NCI-H446 (cell line): Measurements from ENCODE around the gene SP1.
"Not testable (repeated sequence)": the region's sequence is repeated elsewhere in the genome, so short reads cannot be mapped to it uniquely, and the experiment has no call there.

ENCODE experiments used
- DNase-seq, 2 experiments: peaks; one replicate each; lab custom pipeline; 2025; lab: John Stamatoyannopoulos, UW

The SP1 gene

GRCh38 chr12:53413485-53414204 is 33.7 kb downstream of the SP1 start:
- DNase-seq = no peak

- DNase-seq = no peak
Observed at GRCh38 chr12:53414756-53415417, 34.9 kb downstream of the SP1 start.

GRCh38 chr12:53415752-53416389 is 35.9 kb downstream of the SP1 start:
- DNase-seq = not testable (repeated sequence)

GRCh38 chr12:53417291-53417816 is 37.4 kb downstream of the SP1 start:
- not testable (repeated sequence) for DNase-seq

- DNase-seq = no peak
Observed at GRCh38 chr12:53418221-53418620, 38.2 kb downstream of the SP1 start.

- no peak for DNase-seq
Observed at GRCh38 chr12:53419756-53420155, 39.8 kb downstream of the SP1 start.

- not testable (repeated sequence) for DNase-seq
Observed at GRCh38 chr12:53422247-53422646, 42.3 kb downstream of the SP1 start.

GRCh38 chr12:53423597-53423996 is 43.6 kb downstream of the SP1 start, which contains the start of gene AMHR2:
Gene AMHR2 (plus strand): TSS chr12:53423855. CDS start chr12:53423935, 80 bp downstream.
- DNase-seq = no peak

- no peak for DNase-seq
Observed at GRCh38 chr12:53424626-53425514, 44.9 kb downstream of the SP1 start.

- DNase-seq = no peak
Observed at GRCh38 chr12:53425515-53426150, 45.7 kb downstream of the SP1 start.

- no peak for DNase-seq
Observed at GRCh38 chr12:53427905-53428594, 48.1 kb downstream of the SP1 start.

- DNase-seq = no peak
Observed at GRCh38 chr12:53428741-53429140, 48.8 kb downstream of the SP1 start.

GRCh38 chr12:53430116-53430515 is 50.1 kb downstream of the SP1 start:
- DNase-seq = no peak

- DNase-seq = no peak
Observed at GRCh38 chr12:53431187-53431586, 51.2 kb downstream of the SP1 start.

GRCh38 chr12:53435326-53435725 is 55.4 kb downstream of the SP1 start:
- DNase-seq = not testable (repeated sequence)

- DNase-seq = not testable (repeated sequence)
Observed at GRCh38 chr12:53439582-53439981, 59.6 kb downstream of the SP1 start.

- DNase-seq = peak; percentile 94 to 99
Observed at GRCh38 chr12:53441040-53441833, 61.3 kb downstream of the SP1 start, which contains the start of gene PRR13. Gene PRR13 (plus strand): TSS chr12:53441734. CDS start chr12:53442715, 981 bp downstream.

- no peak for DNase-seq
Observed at GRCh38 chr12:53443955-53444354, 64.0 kb downstream of the SP1 start.

GRCh38 chr12:53444593-53445325 is 64.8 kb downstream of the SP1 start:
- DNase-seq = not testable (repeated sequence)
